HepG2 (cell line): ENCODE results near the gene EYA2.

Source experiments
- ETV6 ChIP-seq: sonication (generic); formaldehyde crosslinking; conservative IDR thresholded peaks from 2 replicates; pipeline ENCODE4 v1.4.0; 2020; ENCODE audit warnings: missing genetic modification reagents
- JARID2 ChIP-seq: sonication (generic); formaldehyde crosslinking; IDR thresholded peaks from 2 replicates; pipeline ENCODE4 v1.8.1; 2023; ENCODE audit warnings: missing genetic modification reagents, inconsistent platforms; ENCODE audit not compliant: insufficient replicate concordance
- MAFG ChIP-seq: sonication (generic); formaldehyde crosslinking; IDR thresholded peaks from 2 replicates; pipeline ENCODE4 v1.5.1; 2020; ENCODE audit warnings: mild to moderate bottlenecking, missing genetic modification reagents
- MZF1 ChIP-seq: sonication (generic); formaldehyde crosslinking; IDR thresholded peaks from 2 replicates; pipeline ENCODE4 v1.8.1; 2023; ENCODE audit warnings: mild to moderate bottlenecking, missing genetic modification reagents, borderline replicate concordance
- SIN3A ChIP-seq: IDR thresholded peaks from 2 replicates; pipeline ENCODE4 v1.6.1; 2011; ENCODE audit warnings: low read depth, mild to moderate bottlenecking, control low read depth, low read length, borderline replicate concordance
- ZBTB20 ChIP-seq: sonication (generic); formaldehyde crosslinking; IDR thresholded peaks from 2 replicates; pipeline ENCODE4 v1.8.1; 2023; ENCODE audit warnings: missing genetic modification reagents, low read depth, mild to moderate bottlenecking, borderline replicate concordance

DNA sequence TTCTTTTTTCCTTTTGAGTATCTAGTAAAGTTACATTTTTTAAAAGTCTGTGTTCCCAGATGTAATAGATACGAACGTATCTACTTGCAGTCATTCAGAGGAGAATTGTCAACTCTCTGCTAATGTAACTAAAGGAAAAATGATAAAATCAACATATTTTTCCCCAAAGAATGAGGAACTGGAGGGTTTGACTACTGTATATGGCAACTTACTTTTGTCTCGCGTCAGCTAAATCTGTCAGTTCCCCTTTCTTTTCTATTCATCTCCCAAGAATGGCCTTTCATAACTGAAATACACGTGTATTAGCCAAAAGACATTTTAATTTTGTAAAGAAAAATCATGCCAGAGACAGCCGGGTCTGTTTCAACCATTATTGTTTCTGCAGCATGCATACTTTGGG, 5.4 kb downstream of the EYA2 start:
- TF ChIP-seq MZF1 (CRISPR knock-in tag), result no peak
- no peak for TF ChIP-seq MAFG (CRISPR knock-in tag)
- no peak for TF ChIP-seq SIN3A
- no peak for TF ChIP-seq ETV6 (CRISPR knock-in tag)
- TF ChIP-seq JARID2, result no peak
- no peak for TF ChIP-seq ZBTB20 (CRISPR knock-in tag)
